Neural progenitor cell (in vitro differentiated cells): Measurements from ENCODE around the gene C3orf22.

Experiments
- CTCF ChIP-seq: fragments of 200-600 bp; sonication (generic); IDR thresholded peaks from 2 replicates; pipeline ENCODE4 v1.5.1; 2017; ENCODE audit warnings: antibody characterized with exemption, mild to moderate bottlenecking
- EZH2 ChIP-seq: fragments of 200-600 bp; sonication (generic); IDR thresholded peaks from 2 replicates; pipeline ENCODE4 v1.6.1; 2017; ENCODE audit warnings: antibody characterized with exemption, mild to moderate bottlenecking, moderate library complexity
- EZH2phosphoT487 ChIP-seq: fragments of 200-600 bp; sonication (generic); IDR thresholded peaks from 2 replicates; pipeline ENCODE4 v1.6.1; 2017; ENCODE audit warnings: antibody characterized with exemption

GRCh38 chr3:126542340-126543241 lies 16.1 kb downstream of the C3orf22 start:
- TF ChIP-seq CTCF, result no peak
- TF ChIP-seq EZH2, result no peak
- TF ChIP-seq EZH2phosphoT487, result no peak
